Measurements from ENCODE around the gene CECR2.

DNA sequence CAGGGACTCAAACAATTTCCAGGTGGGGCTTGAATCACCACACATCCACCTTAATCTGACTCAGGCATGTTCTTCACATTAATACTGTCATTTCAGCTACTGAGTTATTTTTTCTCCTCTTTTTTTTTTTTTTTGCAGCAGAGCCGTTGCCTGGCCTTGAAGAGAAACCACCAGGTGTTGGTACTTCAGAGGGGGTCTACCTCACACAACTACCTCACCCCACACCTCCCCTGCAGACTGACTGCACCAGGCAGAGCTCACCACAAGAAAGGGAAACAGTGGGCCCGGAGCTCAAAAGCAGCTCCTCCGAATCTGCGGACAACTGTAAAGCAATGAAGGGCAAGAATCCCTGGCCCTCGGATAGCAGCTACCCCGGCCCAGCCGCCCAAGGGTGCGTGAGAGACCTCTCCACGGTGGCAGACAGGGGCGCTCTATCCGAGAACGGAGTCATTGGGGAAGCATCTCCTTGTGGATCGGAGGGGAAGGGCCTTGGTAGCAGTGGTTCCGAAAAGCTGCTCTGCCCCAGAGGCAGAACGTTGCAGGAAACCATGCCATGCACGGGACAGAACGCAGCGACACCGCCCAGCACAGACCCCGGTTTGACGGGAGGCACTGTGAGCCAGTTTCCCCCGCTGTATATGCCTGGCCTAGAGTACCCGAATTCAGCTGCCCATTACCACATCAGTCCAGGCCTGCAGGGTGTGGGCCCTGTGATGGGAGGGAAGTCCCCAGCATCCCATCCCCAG, 178.9 kb downstream of the CECR2 start:
- TF ChIP-seq POLR2AphosphoS5 (IDR thresholded peaks at IDR 0.05; ENCODE audit: borderline replicate concordance, low read depth, low read length), result no peak
- no peak for TF ChIP-seq EZH2 (IDR thresholded peaks at IDR 0.05)

Data from SK-N-MC (cell line).